ENCODE results near the gene ACTL7B. TPM values are rescaled to one million over a fixed set of nuclear protein-coding genes. Genes with fewer than 3 reads are reported as not detected.

ACTL7B gene
- total RNA-seq, 1 experiment from 2014 or later: not detected

- Histone ChIP-seq H3K9me2 (ENCODE audit: insufficient read depth) (no peaks in the 10 kb centered on the region), H3K27me3 (ENCODE audit: insufficient read depth, low read depth) (no peaks in the 10 kb centered on the region), H2AFZ (no peak overlapping the region), H3K4me2 (no peak overlapping the region), H3K36me3 (ENCODE audit: low read depth) (no peaks in the 10 kb centered on the region), H3K27ac (no peak overlapping the region), H3K9me3 (ENCODE audit: insufficient read depth, low read depth) (peaks cover 6% of the 10 kb centered on the region; the same call in 1 of the 2 replicates), H3K79me2 (ENCODE audit: low read depth) (no peaks in the 10 kb centered on the region), H3K4me1 (replicated peaks; ENCODE audit: insufficient read depth) (no peaks in the 10 kb centered on the region), H3F3A (ENCODE audit: insufficient read depth, low read depth) (no peaks in the 10 kb centered on the region), H3K4me3 (no peak overlapping the region), H4K20me1 (ENCODE audit: insufficient read depth) (no peaks in the 10 kb centered on the region)
- BruUV-seq (replicated peaks): no TSS peak
- intact Hi-C loops (cut with micrococcal nuclease; ENCODE audit: unreplicated experiment): no loop called here
- CTCF ChIA-PET: no interaction called here
- POLR2A ChIA-PET (ENCODE audit: unreplicated experiment): no interaction called here
- TF ChIP-seq CTCF (conservative IDR thresholded peaks at IDR 0.05) (no peak), EZH2 (IDR thresholded peaks at IDR 0.05; ENCODE audit: low read depth) (no peak)
- DNase-seq: no peak
These were observed 5.7 kb upstream of the ACTL7B start for GRCh38 chr9:108861464-108861863.

GRCh38 chr9:108860764-108861163 lies 5.0 kb upstream of the ACTL7B start:
- TF ChIP-seq CTCF (conservative IDR thresholded peaks at IDR 0.05): no peak
- TF ChIP-seq EZH2 (IDR thresholded peaks at IDR 0.05; ENCODE audit: low read depth): no peak
- no peaks in the 10 kb centered on the region for H3K79me2 ChIP-seq (ENCODE audit: low read depth)
- no peak overlapping the region for H3K4me3 ChIP-seq
- no peaks in the 10 kb centered on the region for H3K9me2 ChIP-seq (ENCODE audit: insufficient read depth)
- no peak overlapping the region for H3K4me2 ChIP-seq
- H3F3A ChIP-seq (ENCODE audit: insufficient read depth, low read depth): no peaks in the 10 kb centered on the region
- POLR2A ChIA-PET (ENCODE audit: unreplicated experiment): no interaction called here
- CTCF ChIA-PET: no interaction called here
- H3K4me1 ChIP-seq (replicated peaks; ENCODE audit: insufficient read depth): no peaks in the 10 kb centered on the region
- DNase-seq: no peak
- H3K36me3 ChIP-seq (ENCODE audit: low read depth): no peaks in the 10 kb centered on the region
- H2AFZ ChIP-seq: no peak overlapping the region
- no peaks in the 10 kb centered on the region for H3K27me3 ChIP-seq (ENCODE audit: insufficient read depth, low read depth)
- no peaks in the 10 kb centered on the region for H4K20me1 ChIP-seq (ENCODE audit: insufficient read depth)
- H3K27ac ChIP-seq: no peak overlapping the region
- intact Hi-C loops (cut with micrococcal nuclease; ENCODE audit: unreplicated experiment): no loop called here
- BruUV-seq (replicated peaks): no TSS peak
- peaks cover 6% of the 10 kb centered on the region; the same call in 1 of the 2 replicates for H3K9me3 ChIP-seq (ENCODE audit: insufficient read depth, low read depth)

DNA sequence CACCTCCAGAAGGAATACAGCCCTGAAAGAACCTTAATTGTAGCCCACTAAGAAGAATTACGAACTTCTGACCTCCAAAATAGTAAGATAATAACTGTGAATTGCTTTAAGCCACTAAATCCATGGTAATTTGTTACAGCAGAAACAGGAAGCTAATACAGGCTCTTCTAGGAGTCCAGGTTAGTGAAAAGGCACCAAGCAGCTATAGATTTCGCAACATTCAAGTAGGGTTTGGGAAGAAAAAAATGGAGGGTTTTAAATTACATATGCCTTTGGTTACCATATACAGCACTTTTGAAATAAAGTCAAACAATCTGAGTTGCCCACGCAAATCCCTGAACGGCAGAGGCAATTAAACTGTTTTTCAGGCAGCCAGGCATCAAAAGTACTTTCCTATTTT lies 4.6 kb upstream of the ACTL7B start:
- no peak for DNase-seq

More for the DNA sequence above, 4.6 kb upstream of the ACTL7B start:
- H3K9me2 ChIP-seq (ENCODE audit: insufficient read depth): no peaks in the 10 kb centered on the region
- no peak overlapping the region for H2AFZ ChIP-seq
- no peaks in the 10 kb centered on the region for H3K36me3 ChIP-seq (ENCODE audit: low read depth)
- no peak for TF ChIP-seq CTCF (conservative IDR thresholded peaks at IDR 0.05)
- no peak for TF ChIP-seq EZH2 (IDR thresholded peaks at IDR 0.05; ENCODE audit: low read depth)
- H3K4me1 ChIP-seq (replicated peaks; ENCODE audit: insufficient read depth): no peaks in the 10 kb centered on the region
- H3K27me3 ChIP-seq (ENCODE audit: insufficient read depth, low read depth): no peaks in the 10 kb centered on the region
- ChIA-PET CTCF (no interaction called here), POLR2A (ENCODE audit: unreplicated experiment) (no interaction called here)
- no peaks in the 10 kb centered on the region for H3K79me2 ChIP-seq (ENCODE audit: low read depth)
- no peak overlapping the region for H3K4me3 ChIP-seq
- H3K27ac ChIP-seq: no peak overlapping the region
- H3K9me3 ChIP-seq (ENCODE audit: insufficient read depth, low read depth): peaks cover 6% of the 10 kb centered on the region; the same call in 1 of the 2 replicates
- intact Hi-C loops (cut with micrococcal nuclease; ENCODE audit: unreplicated experiment): no loop called here
- BruUV-seq (replicated peaks): no TSS peak
- no peaks in the 10 kb centered on the region for H4K20me1 ChIP-seq (ENCODE audit: insufficient read depth)
- H3K4me2 ChIP-seq: no peak overlapping the region
- H3F3A ChIP-seq (ENCODE audit: insufficient read depth, low read depth): no peaks in the 10 kb centered on the region
